ENCODE data around the gene PPEF1.

GRCh38 chrX:18725310-18725943 is 18.0 kb downstream of the PPEF1 start:
- TF ChIP-seq EZH2phosphoT487 (IDR thresholded peaks at IDR 0.05; ENCODE audit: borderline replicate concordance, low read depth, low read length): no peak
- no peak for TF ChIP-seq CTCF (conservative IDR thresholded peaks at IDR 0.05; ENCODE audit: low read length)
